Rectal smooth muscle tissue (tissue), 1 donor: Measurements from ENCODE around the gene STEAP4.

ENCODE experiments used
- H3K27ac ChIP-seq: one replicate; pipeline ENCODE4 v1.7.0; 2013; ENCODE audit warnings: low read depth, low read length, inconsistent platforms
- H3K27me3 ChIP-seq: one replicate; pipeline ENCODE4 v1.7.0; 2013; ENCODE audit warnings: low read length; ENCODE audit not compliant: control insufficient read depth, insufficient read depth
- H3K36me3 ChIP-seq: one replicate; pipeline ENCODE4 v1.7.0; 2013; ENCODE audit warnings: low read length; ENCODE audit not compliant: control insufficient read depth, insufficient read depth
- H3K4me1 ChIP-seq: one replicate; pipeline ENCODE4 v1.7.0; 2013; ENCODE audit warnings: low read length; ENCODE audit not compliant: control insufficient read depth, insufficient read depth
- H3K4me3 ChIP-seq: one replicate; pipeline ENCODE4 v1.7.0; 2013; ENCODE audit warnings: low read length
- H3K9ac ChIP-seq: one replicate; pipeline ENCODE4 v1.7.0; 2013; ENCODE audit warnings: low read length

The STEAP4 gene

GRCh38 chr7:88226886-88227516, 79.7 kb downstream of the STEAP4 start:
- H3K4me3 ChIP-seq = peak overlapping the region; percentile 22
- H3K27me3 ChIP-seq = no peaks in the 10 kb centered on the region
- H3K4me1 ChIP-seq = no peaks in the 10 kb centered on the region
- no peak overlapping the region for H3K27ac ChIP-seq
- no peak overlapping the region for H3K9ac ChIP-seq
- no peaks in the 10 kb centered on the region for H3K36me3 ChIP-seq

- Histone ChIP-seq H3K9ac (no peak overlapping the region), H3K4me3 (peak overlapping the region; percentile 22), H3K27me3 (no peaks in the 10 kb centered on the region), H3K27ac (no peak overlapping the region), H3K4me1 (no peaks in the 10 kb centered on the region), H3K36me3 (no peaks in the 10 kb centered on the region)
Observed at GRCh38 chr7:88226201-88226600, 80.5 kb downstream of the STEAP4 start.

GRCh38 chr7:88224601-88225275, 82.0 kb downstream of the STEAP4 start:
- Histone ChIP-seq H3K4me3 (peak overlapping the region; percentile 31), H3K27ac (no peak overlapping the region), H3K27me3 (no peaks in the 10 kb centered on the region), H3K9ac (no peak overlapping the region), H3K36me3 (no peaks in the 10 kb centered on the region), H3K4me1 (no peaks in the 10 kb centered on the region)

GRCh38 chr7:88223265-88223664, 83.4 kb downstream of the STEAP4 start:
- no peaks in the 10 kb centered on the region for H3K27me3 ChIP-seq
- no peaks in the 10 kb centered on the region for H3K36me3 ChIP-seq
- H3K27ac ChIP-seq = no peak overlapping the region
- peaks cover 1% of the 10 kb centered on the region for H3K4me1 ChIP-seq
- no peak overlapping the region for H3K4me3 ChIP-seq
- H3K9ac ChIP-seq = no peak overlapping the region
